MV-4-11 (cell line): ENCODE results near the gene JHY.
"Not testable (repeated sequence)": the region's sequence is repeated elsewhere in the genome, so short reads cannot be mapped to it uniquely, and the experiment has no call there.

Source experiments
- DNase-seq: peaks from one replicate; lab custom pipeline; 2025; lab: John Stamatoyannopoulos, UW

JHY gene

GRCh38 chr11:122882189-122882856 lies at the start of gene JHY:
Gene JHY, plus strand, starts transcription at chr11:122882759. Its CDS starts 3,091 bp downstream, at chr11:122885850.
- DNase-seq: no peak

- peak; percentile 22 for DNase-seq
Measured at GRCh38 chr11:122833846-122834464, 48.6 kb upstream of the JHY start.

- DNase-seq: no peak
Measured at GRCh38 chr11:122836916-122837315, 45.6 kb upstream of the JHY start.

- no peak for DNase-seq
Measured at GRCh38 chr11:122837528-122838346, 44.8 kb upstream of the JHY start.

- no peak for DNase-seq
Measured at GRCh38 chr11:122843281-122844141, 39.0 kb upstream of the JHY start.

- DNase-seq: peak; percentile 75
Measured at GRCh38 chr11:122847466-122847865, 35.1 kb upstream of the JHY start.

GRCh38 chr11:122848186-122848585 lies 34.4 kb upstream of the JHY start:
- no peak for DNase-seq

GRCh38 chr11:122850076-122850631 lies 32.4 kb upstream of the JHY start:
- peak; percentile 18 for DNase-seq

GRCh38 chr11:122851366-122851966 lies 31.1 kb upstream of the JHY start:
- DNase-seq: peak; percentile 28

GRCh38 chr11:122852074-122852795 lies 30.3 kb upstream of the JHY start:
- no peak for DNase-seq

- DNase-seq: no peak
Measured at GRCh38 chr11:122852796-122853160, 29.8 kb upstream of the JHY start.

- no peak for DNase-seq
Measured at GRCh38 chr11:122853261-122853660, 29.3 kb upstream of the JHY start.

- DNase-seq: peak; percentile 58
Measured at GRCh38 chr11:122853971-122854446, 28.6 kb upstream of the JHY start.

GRCh38 chr11:122861631-122862030 lies 20.9 kb upstream of the JHY start:
- no peak for DNase-seq

GRCh38 chr11:122862091-122862490 lies 20.5 kb upstream of the JHY start:
- DNase-seq: no peak

GRCh38 chr11:122863154-122863553 lies 19.4 kb upstream of the JHY start:
- not testable (repeated sequence) for DNase-seq

GRCh38 chr11:122863704-122864326 lies 18.7 kb upstream of the JHY start:
- peak; percentile 11 for DNase-seq

- DNase-seq: peak; percentile 42
Measured at GRCh38 chr11:122864386-122865115, 18.0 kb upstream of the JHY start.

GRCh38 chr11:122869622-122870021 lies 12.9 kb upstream of the JHY start:
- DNase-seq: no peak
